NOMO-1 (cell line): ENCODE data around the gene NOC4L.
"Not testable (repeated sequence)": the region's sequence is repeated elsewhere in the genome, so short reads cannot be mapped to it uniquely, and the experiment has no call there.

Experiments used
- DNase-seq, 2 experiments: peaks; one replicate each; lab custom pipeline; 2025; ENCODE audit not compliant: unreplicated experiment in 2 of 2; lab: John Stamatoyannopoulos, UW

The NOC4L gene

DNA sequence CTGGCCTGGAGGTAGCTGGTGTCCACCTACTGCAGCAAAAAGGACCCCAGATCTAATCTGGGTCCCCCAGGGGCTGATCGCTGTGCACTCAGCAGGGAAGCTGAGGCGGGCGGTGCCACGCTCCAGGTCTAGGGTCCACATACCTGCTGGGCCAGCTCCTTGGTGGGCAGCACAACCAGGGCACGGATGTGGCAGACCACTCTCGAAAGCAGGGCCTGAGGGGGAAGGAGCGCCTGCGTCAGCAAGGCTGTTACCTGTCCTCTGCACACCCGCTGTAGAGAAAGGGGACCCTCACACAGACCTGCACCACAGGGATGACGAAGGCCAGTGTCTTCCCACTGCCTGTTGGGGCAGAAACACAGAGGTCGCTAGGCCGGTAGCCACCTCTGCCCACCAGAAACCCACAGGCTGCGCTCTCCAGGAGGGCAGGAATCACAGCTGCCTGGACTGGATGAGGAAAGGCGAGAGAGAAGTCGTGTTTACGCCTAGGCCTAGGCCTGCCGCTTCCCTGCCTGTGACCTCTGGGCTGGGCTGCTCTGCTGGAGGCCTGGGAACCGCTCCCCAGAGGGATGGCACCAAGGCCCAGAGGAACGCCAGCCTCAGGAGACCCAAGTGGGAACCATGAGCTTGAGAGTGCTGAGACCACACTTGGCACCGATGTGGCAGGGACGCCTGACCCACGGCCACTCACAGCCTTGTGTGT, 2.1 kb upstream of the NOC4L start:
- DNase-seq: no peak

DNA sequence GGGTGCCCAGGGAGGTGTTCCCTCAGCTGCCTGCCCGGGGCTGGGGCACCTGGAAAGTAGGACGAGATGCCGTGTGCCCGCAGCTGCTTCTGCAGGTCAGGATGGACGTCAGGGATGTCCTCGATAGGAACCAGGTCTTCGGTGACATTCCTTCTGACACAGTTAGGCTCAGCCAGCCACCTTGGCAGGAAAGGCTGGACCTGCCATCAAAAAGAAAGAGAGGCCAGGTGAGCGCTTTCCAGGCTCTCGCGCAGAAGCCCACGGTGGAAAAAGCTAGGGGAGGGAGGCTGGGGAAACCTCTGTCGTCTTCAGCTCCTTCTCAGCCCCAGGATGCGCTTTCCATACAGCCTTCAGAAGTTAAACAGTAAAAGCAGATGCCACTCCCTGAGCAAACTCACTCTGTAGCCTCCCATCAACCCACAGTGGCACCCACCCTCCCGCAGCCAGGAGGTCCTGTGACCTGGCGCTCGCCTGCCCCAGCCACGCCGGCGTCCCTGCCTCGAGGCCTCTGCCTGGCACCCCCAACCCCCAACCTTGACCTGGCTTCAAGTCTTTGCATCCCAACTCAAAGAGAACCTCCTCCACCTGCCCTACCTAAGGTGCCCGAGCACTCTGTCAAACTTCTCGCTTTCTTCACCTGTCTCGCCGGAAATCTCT, 1.4 kb upstream of the NOC4L start:
- no peak for DNase-seq

DNA sequence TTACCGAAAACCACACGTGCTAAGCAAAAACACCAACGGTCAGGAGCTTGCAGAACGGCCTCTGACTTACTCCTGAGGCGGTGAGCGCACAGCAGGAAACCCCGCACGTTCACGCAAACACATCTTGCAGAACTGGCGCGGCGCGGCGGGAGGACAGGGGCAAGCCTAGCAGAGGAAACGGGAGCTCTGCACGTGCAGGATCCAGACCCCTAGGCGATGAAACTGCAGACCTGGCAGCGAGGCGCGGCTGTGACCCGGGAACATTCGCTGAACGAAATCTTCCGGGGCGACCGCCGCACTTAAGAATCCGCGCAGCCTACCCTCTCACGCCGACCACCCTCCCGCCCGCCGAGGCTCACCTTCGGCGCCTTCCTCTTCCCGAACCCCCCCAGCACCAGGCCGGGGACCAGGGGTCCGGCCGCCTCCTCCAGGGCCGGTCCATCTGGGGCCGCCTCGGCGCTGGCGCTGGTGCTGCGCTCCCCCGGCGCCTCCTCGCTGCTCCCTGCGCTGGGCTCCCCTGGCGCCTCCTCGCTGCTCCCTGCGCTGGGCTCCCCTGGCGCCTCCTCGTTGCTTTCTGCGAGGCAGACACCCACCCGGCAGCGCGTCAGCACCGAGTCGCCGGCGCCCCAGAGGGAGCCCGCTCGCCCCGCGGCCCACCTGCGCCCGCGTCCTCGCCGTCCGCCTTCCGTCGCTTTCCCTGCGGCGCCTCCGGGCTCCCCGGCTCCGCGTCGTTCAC, 753 bp upstream of the NOC4L start:
- no peak for DNase-seq

DNA sequence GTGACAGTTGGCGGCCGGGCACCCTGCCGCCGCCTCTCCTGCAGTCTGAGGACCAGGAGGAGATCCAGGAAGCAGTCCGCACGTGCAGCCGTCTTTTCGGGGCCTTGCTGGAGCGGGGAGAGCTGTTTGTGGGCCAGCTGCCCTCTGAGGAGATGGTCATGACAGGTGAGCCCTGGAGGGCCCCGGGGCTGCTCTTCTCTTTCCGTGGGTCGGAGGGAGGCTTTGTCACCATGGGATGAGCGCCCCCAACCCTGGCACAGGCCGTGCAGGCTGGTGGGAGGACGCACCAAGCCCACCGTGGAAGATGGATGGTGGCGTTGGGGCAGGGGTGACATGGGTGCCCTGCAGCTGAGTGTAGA, 532 bp downstream of the NOC4L start:
- no peak for DNase-seq

DNA sequence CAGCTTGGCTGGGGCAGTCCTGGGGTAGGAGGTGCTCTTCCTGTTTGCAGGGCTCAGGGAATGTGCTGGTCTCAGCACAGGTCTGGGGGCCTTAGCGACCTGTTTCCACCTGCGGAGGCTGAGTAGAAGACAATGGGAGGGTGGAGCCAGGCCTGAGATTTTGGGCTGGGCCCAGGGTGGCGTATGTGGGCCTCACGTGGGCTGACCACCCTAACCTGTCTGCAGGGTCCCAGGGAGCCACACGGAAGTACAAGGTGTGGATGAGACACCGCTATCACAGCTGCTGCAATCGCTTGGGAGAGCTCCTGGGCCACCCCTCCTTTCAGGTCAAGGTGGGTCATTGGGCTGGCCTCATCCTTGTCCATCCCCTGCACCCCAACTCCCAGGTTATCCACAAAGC, 1.1 kb downstream of the NOC4L start:
- no peak for DNase-seq

DNA sequence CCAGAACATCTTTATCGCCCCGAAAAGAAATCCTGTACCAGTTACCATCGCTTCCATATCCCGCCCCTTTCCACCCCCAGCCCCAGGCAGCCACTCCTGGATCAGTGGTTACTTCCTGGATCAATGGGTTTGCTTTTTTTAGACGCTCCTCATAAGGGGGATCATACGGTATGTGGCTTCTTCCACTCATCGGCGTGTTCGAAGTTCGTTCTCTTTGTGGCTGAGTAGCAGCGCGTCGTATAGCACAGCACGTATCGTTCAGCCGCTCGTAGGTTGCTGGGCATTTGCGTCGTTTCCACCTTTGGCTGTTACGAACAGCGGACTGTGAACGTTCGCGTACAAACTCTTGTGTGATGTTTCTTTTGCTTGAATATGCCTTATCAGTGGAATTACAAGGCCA, 1.8 kb downstream of the NOC4L start:
- no peak for DNase-seq

DNA sequence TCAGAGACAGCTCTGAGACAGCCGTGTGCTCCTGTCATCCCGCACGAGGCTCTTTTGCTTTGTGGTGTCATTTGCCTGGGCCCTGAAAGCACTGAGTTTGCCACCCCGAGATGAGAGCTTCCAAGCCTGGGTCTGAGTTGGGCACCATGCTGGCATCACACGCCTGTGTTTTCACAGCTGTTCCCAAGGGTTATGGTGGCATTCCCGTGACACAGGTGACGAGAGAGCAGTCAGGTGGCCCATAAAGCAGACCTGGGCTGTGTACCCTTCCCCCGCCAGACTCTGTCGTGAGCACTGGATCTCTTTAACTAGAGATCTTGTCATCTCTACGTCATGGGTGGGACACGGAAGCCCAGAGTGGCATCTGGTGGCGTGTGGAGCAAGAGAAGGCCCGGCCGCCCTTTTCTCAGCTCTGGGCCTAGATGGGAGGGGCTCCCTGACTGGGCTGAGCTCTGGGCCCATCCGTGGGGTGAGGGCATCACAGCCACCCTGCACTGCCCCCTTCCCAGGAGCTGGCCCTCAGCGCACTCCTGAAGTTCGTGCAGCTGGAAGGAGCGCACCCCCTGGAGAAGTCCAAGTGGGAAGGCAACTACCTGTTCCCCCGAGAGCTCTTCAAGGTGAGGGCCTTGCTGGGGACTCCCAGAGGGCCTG, 2.6 kb downstream of the NOC4L start:
- DNase-seq: no peak

DNA sequence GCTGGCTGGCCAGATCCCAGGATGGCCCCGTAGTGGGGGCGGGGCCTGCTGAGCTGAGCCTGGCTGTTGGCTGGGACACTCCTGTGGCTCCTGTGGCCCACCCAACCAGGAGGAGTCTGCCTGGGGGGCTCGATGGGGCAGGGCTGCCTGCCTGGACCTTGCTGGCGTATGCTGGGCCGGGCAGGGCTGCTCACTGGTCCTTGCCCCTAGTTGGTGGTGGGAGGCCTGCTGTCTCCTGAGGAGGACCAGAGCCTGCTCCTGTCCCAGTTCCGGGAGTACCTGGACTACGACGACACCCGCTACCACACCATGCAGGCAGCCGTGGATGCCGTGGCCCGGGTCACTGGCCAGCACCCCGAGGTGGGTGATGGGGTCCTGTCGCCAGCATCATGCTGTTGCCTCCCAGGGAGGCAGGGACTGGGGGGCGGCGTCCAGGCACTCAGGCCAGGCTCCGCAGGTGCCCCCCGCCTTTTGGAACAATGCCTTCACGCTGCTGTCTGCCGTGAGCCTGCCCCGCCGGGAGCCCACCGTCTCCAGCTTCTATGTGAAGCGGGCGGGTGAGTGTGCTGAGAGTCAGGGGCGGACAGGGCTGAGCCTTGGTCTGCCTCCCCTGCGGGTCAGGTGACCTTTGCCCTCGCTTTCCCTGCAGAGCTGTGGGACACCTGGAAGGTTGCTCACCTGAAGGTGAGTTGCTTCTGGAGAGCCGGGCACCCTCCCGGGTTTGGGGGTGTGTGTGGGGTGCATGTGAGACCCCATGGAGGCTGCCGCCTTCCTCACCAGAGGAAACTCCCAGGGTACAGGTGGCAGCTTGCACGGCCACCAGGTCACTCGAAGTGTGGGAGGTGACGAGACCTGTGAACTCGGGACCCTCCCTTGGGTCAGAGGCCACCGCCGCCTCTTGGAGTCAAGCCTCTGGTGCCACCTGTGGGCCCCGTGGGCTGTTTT, 3.4 kb downstream of the NOC4L start:
- no peak for DNase-seq

DNA sequence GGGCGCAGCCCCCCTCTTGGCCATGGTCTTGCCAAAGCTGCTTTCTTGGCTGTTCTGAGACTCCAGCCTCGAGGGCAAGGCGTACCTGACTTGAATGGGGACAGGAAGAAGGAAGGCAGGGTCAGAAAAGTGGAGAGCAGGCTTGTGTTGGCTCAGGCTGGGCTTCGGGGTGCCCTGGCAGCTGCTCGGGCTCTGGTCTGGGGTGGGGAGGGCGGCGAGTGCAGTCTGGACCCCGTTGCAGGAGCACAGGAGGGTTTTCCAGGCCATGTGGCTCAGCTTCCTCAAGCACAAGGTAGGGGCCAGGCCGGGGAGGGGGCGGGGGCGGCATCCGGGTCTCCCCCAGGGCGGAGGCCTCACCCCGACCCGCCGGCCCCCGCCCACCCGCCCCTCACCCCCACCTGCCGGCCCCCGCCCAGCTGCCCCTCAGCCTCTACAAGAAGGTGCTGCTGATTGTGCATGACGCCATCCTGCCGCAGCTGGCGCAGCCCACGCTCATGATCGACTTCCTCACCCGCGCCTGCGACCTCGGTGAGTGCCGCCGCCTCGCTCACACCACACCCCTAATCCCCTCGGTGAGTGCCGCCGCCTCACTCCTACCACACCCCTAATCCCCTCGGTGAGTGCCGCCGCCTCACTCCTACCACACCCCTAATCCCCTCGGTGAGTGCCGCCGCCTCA, 4.2 kb downstream of the NOC4L start:
- no peak for DNase-seq

DNA sequence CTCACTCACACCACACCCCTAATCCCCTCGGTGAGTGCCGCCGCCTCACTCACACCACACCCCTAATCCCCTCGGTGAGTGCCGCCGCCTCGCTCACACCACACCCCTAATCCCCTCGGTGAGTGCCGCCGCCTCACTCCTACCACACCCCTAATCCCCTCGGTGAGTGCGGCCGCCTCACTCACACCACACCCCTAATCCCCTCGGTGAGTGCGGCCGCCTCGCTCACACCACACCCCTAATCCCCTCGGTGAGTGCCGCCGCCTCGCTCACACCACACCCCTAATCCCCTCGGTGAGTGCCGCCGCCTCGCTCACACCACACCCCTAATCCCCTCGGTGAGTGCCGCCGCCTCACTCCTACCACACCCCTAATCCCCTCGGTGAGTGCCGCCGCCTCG, 5.3 kb downstream of the NOC4L start:
- DNase-seq: not testable (repeated sequence)

DNA sequence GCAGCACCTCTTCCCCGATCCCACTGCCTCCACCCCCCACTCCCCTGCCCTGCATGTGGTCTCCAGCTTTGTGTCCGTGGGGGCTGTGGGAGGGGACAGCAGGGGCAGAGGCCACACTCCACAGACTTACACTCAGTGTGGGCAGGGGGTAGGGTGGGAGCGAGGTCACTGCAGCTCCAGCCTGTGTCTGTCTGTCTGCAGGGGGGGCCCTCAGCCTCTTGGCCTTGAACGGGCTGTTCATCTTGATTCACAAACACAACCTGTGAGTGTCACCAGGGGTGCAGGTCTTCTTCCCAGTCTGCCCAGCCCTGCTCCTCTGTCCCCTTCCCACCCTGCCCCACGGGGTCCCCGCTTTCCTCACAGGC, 6.5 kb downstream of the NOC4L start:
- DNase-seq: no peak

DNA sequence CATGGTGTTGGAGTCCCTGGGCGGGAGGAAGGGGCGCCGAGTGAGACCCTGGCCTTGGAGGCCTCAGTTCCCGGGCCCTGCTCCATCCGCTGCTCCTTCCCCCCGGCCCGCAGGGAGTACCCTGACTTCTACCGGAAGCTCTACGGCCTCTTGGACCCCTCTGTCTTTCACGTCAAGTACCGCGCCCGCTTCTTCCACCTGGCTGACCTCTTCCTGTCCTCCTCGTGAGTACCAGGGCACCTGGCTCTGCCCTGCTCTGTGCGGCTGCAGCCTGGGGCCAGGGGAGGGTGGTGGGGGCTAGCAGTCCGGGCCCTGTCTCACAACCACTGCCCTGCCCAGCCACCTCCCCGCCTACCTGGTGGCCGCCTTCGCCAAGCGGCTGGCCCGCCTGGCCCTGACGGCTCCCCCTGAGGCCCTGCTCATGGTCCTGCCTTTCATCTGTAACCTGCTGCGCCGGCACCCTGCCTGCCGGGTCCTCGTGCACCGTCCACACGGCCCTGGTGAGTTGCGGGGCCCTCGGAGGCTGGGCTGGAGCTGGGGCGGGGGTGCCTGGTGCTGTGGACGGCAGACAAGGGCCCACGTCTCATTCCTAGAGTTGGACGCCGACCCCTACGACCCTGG, 7.0 kb downstream of the NOC4L start:
- no peak for DNase-seq

DNA sequence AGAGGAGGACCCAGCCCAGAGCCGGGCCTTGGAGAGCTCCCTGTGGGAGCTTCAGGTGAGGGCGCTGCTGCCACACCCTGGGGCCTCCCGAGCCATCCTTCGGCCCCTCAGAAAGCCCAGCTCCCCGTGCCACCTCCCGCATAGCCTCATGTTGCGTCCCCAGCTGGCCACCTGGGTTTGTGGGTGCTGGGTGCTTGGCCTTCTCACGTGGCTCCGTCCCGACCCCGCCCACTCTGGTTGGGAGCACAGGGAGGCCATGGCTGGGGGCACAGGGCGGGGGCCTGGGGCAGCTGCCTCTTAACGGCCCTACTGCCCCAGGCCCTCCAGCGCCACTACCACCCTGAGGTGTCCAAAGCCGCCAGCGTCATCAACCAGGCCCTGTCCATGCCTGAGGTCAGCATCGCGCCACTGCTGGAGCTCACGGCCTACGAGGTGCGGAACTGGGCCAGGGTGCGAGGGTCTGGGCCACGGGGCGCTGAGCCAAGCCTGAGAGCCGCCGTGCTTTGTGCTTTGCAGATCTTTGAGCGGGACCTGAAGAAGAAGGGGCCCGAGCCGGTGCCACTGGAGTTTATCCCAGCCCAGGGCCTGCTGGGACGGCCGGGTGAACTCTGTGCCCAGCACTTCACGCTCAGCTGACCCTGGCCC, 7.6 kb downstream of the NOC4L start:
- DNase-seq: no peak

DNA sequence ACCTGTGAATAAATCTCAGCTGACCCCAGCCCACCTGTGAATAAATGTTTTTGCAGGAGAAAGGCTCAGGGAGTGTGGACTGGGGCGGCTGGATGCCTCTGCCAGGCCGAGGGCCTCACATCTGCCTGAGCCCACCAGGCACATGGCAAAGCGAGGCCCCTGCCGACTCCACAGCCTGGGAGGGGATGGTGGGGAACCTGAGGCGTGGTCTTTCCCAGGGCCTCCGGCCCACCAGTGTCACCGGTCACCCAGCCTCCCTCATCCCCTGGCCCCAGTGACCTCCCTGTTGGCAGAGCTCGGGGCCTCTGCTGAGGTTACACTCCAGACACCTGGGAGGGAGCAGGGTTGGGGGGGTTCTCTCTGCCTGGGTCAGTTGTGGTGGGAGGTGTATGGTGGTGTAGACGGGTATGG, 8.2 kb downstream of the NOC4L start:
- DNase-seq: no peak

DNA sequence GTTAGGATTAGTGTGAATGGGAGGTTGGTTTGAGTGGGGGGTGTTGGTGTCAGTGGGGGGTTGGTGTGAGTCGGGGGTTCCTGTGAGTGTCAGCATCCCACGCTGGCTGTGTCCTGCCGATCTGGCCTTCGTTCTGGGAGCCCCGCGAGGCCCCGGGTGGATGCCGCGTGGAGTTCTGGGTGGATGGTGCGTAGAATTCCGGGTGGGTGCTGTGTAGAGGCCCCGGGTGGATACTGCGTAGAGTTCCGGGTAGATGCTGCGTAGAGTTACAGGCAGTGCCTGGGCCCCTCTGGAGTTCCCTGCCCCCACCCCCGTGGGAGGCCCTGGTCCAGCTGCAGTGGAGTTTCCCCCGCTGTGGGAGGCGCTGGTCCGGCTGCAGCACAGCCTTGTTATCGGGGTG, 8.7 kb downstream of the NOC4L start:
- DNase-seq: no peak

DNA sequence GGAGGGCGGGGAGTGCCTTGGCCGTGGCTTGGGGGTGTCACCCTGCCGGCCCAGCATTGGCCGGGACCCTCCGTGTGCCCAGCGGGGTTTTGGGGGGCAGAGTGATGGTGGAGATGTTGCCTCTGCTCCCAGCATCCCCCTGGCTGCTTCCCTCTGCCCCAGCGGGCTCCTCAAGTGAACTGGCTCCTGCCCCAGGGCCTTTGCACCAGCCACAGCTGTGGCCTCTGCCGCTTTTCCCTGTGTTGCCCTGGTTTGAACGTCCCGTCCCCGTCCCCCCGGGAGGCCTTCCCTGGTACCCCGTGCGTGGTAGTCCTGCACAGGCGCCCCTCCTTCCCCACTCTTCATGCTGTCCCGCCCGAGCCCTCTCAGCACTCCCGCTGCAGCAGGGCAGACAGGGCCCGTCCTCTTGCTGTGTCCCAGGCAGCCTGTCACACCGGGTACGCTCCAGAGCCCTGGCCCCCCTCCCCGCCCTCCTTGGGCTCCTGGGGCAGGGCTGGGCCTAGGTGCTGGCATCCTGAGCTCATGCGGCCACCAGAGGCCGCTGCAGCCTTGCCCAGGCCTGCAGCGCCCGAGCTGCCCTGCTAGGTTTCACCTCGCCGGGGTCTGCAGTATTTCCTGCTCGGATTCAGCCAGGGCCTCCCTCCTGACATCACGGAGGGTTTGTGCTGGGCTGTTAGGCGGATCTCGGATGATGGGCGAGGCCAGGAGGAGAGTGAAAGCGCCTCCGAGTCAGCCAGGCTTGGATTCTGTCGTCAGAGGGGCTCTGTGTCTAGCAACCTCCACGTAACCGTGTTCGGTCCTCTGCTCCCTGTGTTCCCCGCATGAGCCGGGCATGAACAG, 9.5 kb downstream of the NOC4L start:
- DNase-seq: peak; percentile 55 to 58

DNA sequence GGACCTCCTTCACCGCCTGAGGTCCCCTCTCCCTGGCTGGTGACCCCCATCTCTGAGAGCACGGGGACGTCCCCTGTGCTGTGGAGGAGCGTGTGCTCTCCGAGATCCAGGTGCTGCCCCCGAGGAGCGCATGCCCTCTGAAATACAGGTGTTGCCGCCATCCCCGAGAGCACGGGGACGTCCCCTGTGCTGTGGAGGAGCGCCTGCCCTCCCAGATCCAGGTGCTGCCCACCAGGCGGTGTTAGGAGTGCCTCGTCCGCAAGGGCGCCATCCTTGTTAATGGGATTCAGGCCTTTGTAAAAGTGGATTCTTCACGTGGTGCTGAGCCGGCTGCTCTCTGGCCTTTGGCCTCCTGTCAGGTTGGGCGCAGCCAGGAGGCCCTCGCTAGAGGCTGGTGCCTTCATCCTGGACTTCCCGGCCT, 10.1 kb downstream of the NOC4L start:
- no peak for DNase-seq
